Prostate gland (tissue), 2 donors: Measurements from ENCODE around the gene GLO1. TPM values are rescaled to one million over a fixed set of nuclear protein-coding genes. Genes with fewer than 3 reads are reported as not detected.

Experiments used
- DNase-seq: peaks from one replicate; pipeline ENCODE4 v3.0.0-alpha.2; 2019; ENCODE audit warnings: low spot score
- H3K27ac ChIP-seq, 2 donors: fragments of 200-600 bp; sonication (generic); 2 replicates each; pipeline ENCODE4 v1.5.1; 2017 to 2019
- H3K27me3 ChIP-seq: fragments of 200-600 bp; sonication (generic); replicated peaks from 2 replicates; pipeline ENCODE4 v1.5.1; 2019; ENCODE audit not compliant: insufficient read depth
- H3K36me3 ChIP-seq, 2 donors: fragments of 200-600 bp; sonication (generic); 1 replicate in 1 of 2; 2 replicates in 1 of 2; pipeline versions ENCODE4 v1.5.1 to v1.8.1; 2017 to 2019
- H3K4me1 ChIP-seq: fragments of 200-600 bp; sonication (generic); replicated peaks from 2 replicates; pipeline ENCODE4 v1.5.1; 2019
- H3K4me3 ChIP-seq, 2 donors: fragments of 200-600 bp; sonication (generic); 2 replicates each; pipeline ENCODE4 v1.5.1; 2017 to 2019
- H3K9me3 ChIP-seq: fragments of 200-600 bp; sonication (generic); 2 replicates; pipeline ENCODE4 v1.5.1; 2017
- CTCF ChIP-seq, 4 experiments: fragments of 200-600 bp in 2 of 4; fragments of 450-650 bp in 2 of 4; sonication (generic) in 2 of 4; IDR thresholded peaks; 1 replicate in 3 of 4; 2 replicates in 1 of 4; pipeline ENCODE4 v1.5.1; 2016 to 2019; ENCODE audit warnings: antibody characterized with exemption in 4 of 4, mild to moderate bottlenecking in 2 of 4, moderate library complexity in 2 of 4
- POLR2A ChIP-seq: fragments of 450-650 bp; IDR thresholded peaks from one replicate; pipeline ENCODE4 v1.6.1; 2016; ENCODE audit warnings: antibody characterized with exemption, mild to moderate bottlenecking
- POLR2AphosphoS5 ChIP-seq: sonication (generic); formaldehyde crosslinking; IDR thresholded peaks from one replicate; pipeline ENCODE4 v1.6.1; 2017; ENCODE audit warnings: antibody characterized with exemption
- WGBS: methylation state at CpG from one replicate; pipeline ENCODE4 v1.1.5; 2018; 5-methylcytosine and 5-hydroxymethylcytosine counted together
- intact Hi-C: fragments of 100-400 bp; cut with DNase I; formaldehyde crosslinking; loops from one replicate; pipeline ENCODE4 v1.14.2; 2022
- total RNA-seq, 2 donors: library from RNA; depleted of rRNA; stranded (reverse); fragments of >200 nt; gene quantifications; one replicate each; pipeline ENCODE4 v1.1.0, GENCODE V29; 2016

The GLO1 gene
- total RNA-seq, 2 donors from 2014 or later, result 93.7 to 176 TPM

- no peaks in the 10 kb centered on the region for H3K9me3 ChIP-seq
- H3K27ac ChIP-seq, result no peak overlapping the region
- no peaks in the 10 kb centered on the region for H3K4me1 ChIP-seq
- no peaks in the 10 kb centered on the region for H3K36me3 ChIP-seq
- no peaks in the 10 kb centered on the region for H3K27me3 ChIP-seq
- 78% methylated on average over 4 of the region's 4 CpGs for WGBS
- no peak for DNase-seq
- no peak overlapping the region for H3K4me3 ChIP-seq
- TF ChIP-seq POLR2AphosphoS5 (no peak), CTCF (IDR thresholded peaks at IDR 0.05) (no peak), POLR2A (no peak)
- intact Hi-C loops, result no loop called here
Observed at GRCh38 chr6:38686270-38687042, 16.5 kb downstream of the GLO1 start.

GRCh38 chr6:38684904-38685303, 18.0 kb downstream of the GLO1 start:
- Histone ChIP-seq H3K4me3 (no peak overlapping the region), H3K27me3 (no peaks in the 10 kb centered on the region), H3K9me3 (no peaks in the 10 kb centered on the region), H3K27ac (no peak overlapping the region), H3K36me3 (no peaks in the 10 kb centered on the region), H3K4me1 (no peaks in the 10 kb centered on the region)
- no peak for DNase-seq
- 88% methylated on average over 3 of the region's 3 CpGs for WGBS
- intact Hi-C loops, result no loop called here
- TF ChIP-seq POLR2A, result no peak
- TF ChIP-seq CTCF (IDR thresholded peaks at IDR 0.05), result no peak
- no peak for TF ChIP-seq POLR2AphosphoS5

- TF ChIP-seq POLR2AphosphoS5, result no peak
- no peak for TF ChIP-seq POLR2A
- no peak for TF ChIP-seq CTCF (IDR thresholded peaks at IDR 0.05)
- intact Hi-C loops, result no loop called here
- 98% methylated on average over 1 of the region's 1 CpG for WGBS
Observed at GRCh38 chr6:38684237-38684636, 18.7 kb downstream of the GLO1 start.

GRCh38 chr6:38681850-38682249, 21.1 kb downstream of the GLO1 start:
- no peak overlapping the region for H3K27ac ChIP-seq
- no peak for DNase-seq
- H3K4me1 ChIP-seq, result no peaks in the 10 kb centered on the region
- TF ChIP-seq POLR2A, result no peak
- no peak for TF ChIP-seq POLR2AphosphoS5
- no peak for TF ChIP-seq CTCF (IDR thresholded peaks at IDR 0.05)
- H3K9me3 ChIP-seq, result no peaks in the 10 kb centered on the region
- H3K36me3 ChIP-seq, result no peaks in the 10 kb centered on the region
- WGBS, result 92% methylated on average over 2 of the region's 2 CpGs
- intact Hi-C loops, result no loop called here
- H3K27me3 ChIP-seq, result no peaks in the 10 kb centered on the region
- no peak overlapping the region for H3K4me3 ChIP-seq

More at GRCh38 chr6:38684237-38684636, 18.7 kb downstream of the GLO1 start:
- no peaks in the 10 kb centered on the region for H3K36me3 ChIP-seq
- no peak overlapping the region for H3K4me3 ChIP-seq
- H3K9me3 ChIP-seq, result no peaks in the 10 kb centered on the region
- DNase-seq, result no peak
- H3K27ac ChIP-seq, result no peak overlapping the region
- H3K27me3 ChIP-seq, result no peaks in the 10 kb centered on the region
- no peaks in the 10 kb centered on the region for H3K4me1 ChIP-seq

GRCh38 chr6:38679668-38680067, 23.3 kb downstream of the GLO1 start:
- WGBS, result 94% methylated on average over 1 of the region's 1 CpG
- H3K36me3 ChIP-seq, result no peaks in the 10 kb centered on the region

More at GRCh38 chr6:38679668-38680067, 23.3 kb downstream of the GLO1 start:
- intact Hi-C loops, result no loop called here
- Histone ChIP-seq H3K9me3 (no peaks in the 10 kb centered on the region), H3K4me3 (no peak overlapping the region), H3K27ac (no peak overlapping the region), H3K4me1 (no peaks in the 10 kb centered on the region), H3K27me3 (no peaks in the 10 kb centered on the region)
- TF ChIP-seq POLR2AphosphoS5, result no peak
- TF ChIP-seq POLR2A, result no peak
- TF ChIP-seq CTCF (IDR thresholded peaks at IDR 0.05), result no peak
- DNase-seq, result no peak
